ENCODE results near the gene OLA1. TPM values are rescaled to one million over a fixed set of nuclear protein-coding genes. Genes with fewer than 3 reads are reported as not detected.
"Not testable (repeated sequence)": the region's sequence is repeated elsewhere in the genome, so short reads cannot be mapped to it uniquely, and the experiment has no call there.

Gene OLA1
- total RNA-seq (2014; rRNA removed; shearing (Covaris generic); ENCODE audit: low replicate concordance): 126 and 134 TPM in 2 replicates

DNA sequence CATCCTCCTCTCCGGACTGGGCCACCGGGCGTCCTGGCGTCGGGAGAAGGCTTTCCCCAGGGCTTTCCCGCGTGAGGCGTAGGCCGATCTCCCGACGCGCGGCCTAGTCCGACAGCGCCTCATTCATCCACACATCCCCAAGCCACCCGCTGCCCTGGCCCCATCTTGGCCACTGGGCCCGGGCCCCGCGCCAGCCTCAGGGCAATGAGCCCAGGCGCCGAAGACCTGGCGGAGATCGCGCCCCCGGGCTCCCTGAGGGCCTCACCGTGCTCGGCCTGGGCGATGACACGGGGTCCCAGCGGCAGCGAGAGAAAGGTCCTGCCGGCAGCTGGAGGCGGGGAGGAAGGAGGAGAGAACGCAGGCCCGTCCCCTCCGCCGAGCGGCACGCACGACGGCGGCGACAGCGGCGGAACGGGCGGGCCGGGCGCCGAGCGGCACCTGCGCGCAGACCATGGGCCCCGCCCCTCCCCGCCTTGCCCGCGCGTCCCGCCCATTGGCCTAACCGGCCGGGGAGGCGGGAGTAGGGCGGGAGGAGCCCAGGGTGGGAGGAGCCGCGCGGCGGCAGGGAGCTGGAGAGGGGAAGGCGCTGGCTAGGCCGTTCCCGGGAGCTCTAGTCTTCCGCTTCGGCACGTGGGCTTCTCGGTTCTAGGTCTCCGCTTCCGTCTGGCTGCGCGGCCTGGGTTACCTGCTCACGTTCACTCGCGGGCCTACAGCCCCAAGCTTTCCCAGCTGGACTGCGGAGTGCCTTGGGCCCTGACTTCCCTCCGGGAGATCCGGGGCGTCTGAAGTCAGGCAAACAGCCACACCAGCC, at the start of gene OLA1:
OLA1 (minus strand) TSS at position 346 of the 811 bp plus-strand sequence. CDS start 1,717 bp downstream, outside the sequence.
- H3K9me3 ChIP-seq (ENCODE audit: low read length): no peaks in the 10 kb centered on the region
- H3K79me2 ChIP-seq (ENCODE audit: low read length): peaks cover 47% of the 10 kb centered on the region
- H3K27me3 ChIP-seq (ENCODE audit: low read length): no peaks in the 10 kb centered on the region
- peak within 1 kb of the TSS; percentile 76 for H3K4me2 ChIP-seq (ENCODE audit: low read depth, low read length, poor library complexity, severe bottlenecking)
- peak within 1 kb of the TSS; percentile 93 for H3K9ac ChIP-seq (ENCODE audit: low read length)
- no peaks in the 10 kb centered on the region for H4K20me1 ChIP-seq (ENCODE audit: insufficient read depth, low read depth, low read length)
- peak within 1 kb of the TSS; percentile 29 for H2AFZ ChIP-seq (ENCODE audit: low read length)
- peaks cover 18% of the 10 kb centered on the region; the same call in 1 of the 2 replicates for H3K36me3 ChIP-seq (ENCODE audit: insufficient read depth, low read length)
- peaks cover 23% of the 10 kb centered on the region for H3K4me1 ChIP-seq (ENCODE audit: low read length)
- peak; percentile 98 for DNase-seq
- no peaks in the 10 kb centered on the region for H3K9me2 ChIP-seq (replicated peaks; ENCODE audit: insufficient read depth, low read length)
- H3K27ac ChIP-seq (ENCODE audit: low read length): peak within 1 kb of the TSS; percentile 65
- peak within 1 kb of the TSS; percentile 91 for H3K4me3 ChIP-seq (ENCODE audit: low read length)

DNA sequence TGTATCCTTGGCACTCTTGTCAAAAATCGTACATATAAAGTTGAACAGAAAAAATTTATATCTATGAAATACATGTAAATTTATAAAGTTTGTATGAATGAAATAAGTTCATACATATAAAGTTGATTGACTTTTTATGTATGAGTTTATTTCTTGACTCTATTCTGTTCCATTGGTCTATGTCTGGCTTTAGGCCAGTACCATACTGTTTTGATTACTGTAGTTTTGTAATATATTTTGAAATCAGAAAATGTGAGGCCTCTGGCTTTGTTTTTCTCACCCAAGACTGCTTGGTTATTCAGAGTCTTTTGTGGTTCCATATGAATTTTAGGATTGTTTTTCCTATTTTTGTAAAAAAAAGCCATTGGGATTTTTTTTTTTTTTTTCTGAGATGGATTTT, 44.6 kb upstream of the OLA1 start:
- no peaks in the 10 kb centered on the region for H3K36me3 ChIP-seq (ENCODE audit: insufficient read depth, low read length)
- no peaks in the 10 kb centered on the region for H3K79me2 ChIP-seq (ENCODE audit: low read length)
- H3K9me2 ChIP-seq (replicated peaks; ENCODE audit: insufficient read depth, low read length): no peaks in the 10 kb centered on the region

DNA sequence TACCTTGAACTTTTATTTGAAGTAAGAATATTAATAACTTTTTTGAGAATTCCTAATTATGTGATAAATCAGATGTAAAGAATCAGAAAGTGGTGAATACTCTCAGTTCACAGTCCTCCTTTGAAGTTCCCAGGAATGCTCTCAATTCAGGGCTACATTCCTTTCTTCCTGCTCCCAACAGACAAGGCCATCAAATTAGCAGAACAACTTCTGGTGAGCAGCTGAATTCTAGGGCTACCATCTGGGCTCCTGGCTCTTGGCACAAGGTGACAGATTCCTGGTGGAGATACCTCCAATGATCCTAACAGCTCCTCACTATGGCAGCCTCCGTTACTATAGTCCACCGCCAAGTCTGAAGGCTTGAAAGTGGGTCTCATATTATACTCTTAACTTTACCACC, 37.8 kb upstream of the OLA1 start:
- Histone ChIP-seq H3K4me3 (ENCODE audit: low read length) (no peak overlapping the region), H3K27ac (ENCODE audit: low read length) (no peak overlapping the region), H4K20me1 (ENCODE audit: insufficient read depth, low read depth, low read length) (no peaks in the 10 kb centered on the region), H3K36me3 (ENCODE audit: insufficient read depth, low read length) (no peaks in the 10 kb centered on the region), H2AFZ (ENCODE audit: low read length) (no peak overlapping the region), H3K4me2 (ENCODE audit: low read depth, low read length, poor library complexity, severe bottlenecking) (no peak overlapping the region), H3K9me2 (replicated peaks; ENCODE audit: insufficient read depth, low read length) (no peaks in the 10 kb centered on the region), H3K4me1 (ENCODE audit: low read length) (no peaks in the 10 kb centered on the region), H3K79me2 (ENCODE audit: low read length) (no peaks in the 10 kb centered on the region), H3K9me3 (ENCODE audit: low read length) (no peaks in the 10 kb centered on the region), H3K27me3 (ENCODE audit: low read length) (no peaks in the 10 kb centered on the region), H3K9ac (ENCODE audit: low read length) (no peak overlapping the region)
- no peak for DNase-seq

More for the DNA sequence above, 44.6 kb upstream of the OLA1 start:
- Histone ChIP-seq H3K9ac (ENCODE audit: low read length) (no peak overlapping the region), H3K4me1 (ENCODE audit: low read length) (no peaks in the 10 kb centered on the region), H4K20me1 (ENCODE audit: insufficient read depth, low read depth, low read length) (no peaks in the 10 kb centered on the region), H3K4me3 (ENCODE audit: low read length) (no peak overlapping the region), H3K4me2 (ENCODE audit: low read depth, low read length, poor library complexity, severe bottlenecking) (no peak overlapping the region), H3K9me3 (ENCODE audit: low read length) (no peaks in the 10 kb centered on the region), H2AFZ (ENCODE audit: low read length) (no peak overlapping the region), H3K27ac (ENCODE audit: low read length) (no peak overlapping the region), H3K27me3 (ENCODE audit: low read length) (no peaks in the 10 kb centered on the region)
- DNase-seq: no peak

DNA sequence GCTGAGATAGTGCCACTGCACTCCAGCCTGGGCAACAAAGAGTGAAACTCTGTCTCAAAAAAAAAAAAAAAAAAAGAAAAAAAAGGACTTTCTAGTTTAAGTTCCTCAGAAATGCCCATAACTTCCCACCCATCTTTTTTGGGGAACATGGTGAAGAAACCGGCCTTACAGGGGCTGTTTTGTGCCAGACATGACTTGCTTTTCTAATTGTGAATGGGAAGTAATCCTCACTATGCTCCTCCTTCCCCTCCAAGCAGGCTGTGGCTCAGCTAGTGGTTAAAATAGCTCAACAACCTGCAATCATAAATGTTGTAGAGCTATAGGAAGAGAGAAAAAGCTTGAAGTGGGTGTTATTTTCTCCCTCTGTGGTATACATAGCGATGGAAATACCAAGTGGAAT, 34.1 kb upstream of the OLA1 start:
- no peaks in the 10 kb centered on the region for H3K27me3 ChIP-seq (ENCODE audit: low read length)
- H3K4me2 ChIP-seq (ENCODE audit: low read depth, low read length, poor library complexity, severe bottlenecking): no peak overlapping the region
- H3K9me2 ChIP-seq (replicated peaks; ENCODE audit: insufficient read depth, low read length): no peaks in the 10 kb centered on the region
- H3K9me3 ChIP-seq (ENCODE audit: low read length): no peaks in the 10 kb centered on the region
- H3K9ac ChIP-seq (ENCODE audit: low read length): no peak overlapping the region
- no peak overlapping the region for H3K27ac ChIP-seq (ENCODE audit: low read length)
- H3K36me3 ChIP-seq (ENCODE audit: insufficient read depth, low read length): no peaks in the 10 kb centered on the region
- H3K79me2 ChIP-seq (ENCODE audit: low read length): no peaks in the 10 kb centered on the region
- no peaks in the 10 kb centered on the region for H3K4me1 ChIP-seq (ENCODE audit: low read length)
- no peak overlapping the region for H2AFZ ChIP-seq (ENCODE audit: low read length)
- H3K4me3 ChIP-seq (ENCODE audit: low read length): no peak overlapping the region
- H4K20me1 ChIP-seq (ENCODE audit: insufficient read depth, low read depth, low read length): no peaks in the 10 kb centered on the region
- no peak for DNase-seq

DNA sequence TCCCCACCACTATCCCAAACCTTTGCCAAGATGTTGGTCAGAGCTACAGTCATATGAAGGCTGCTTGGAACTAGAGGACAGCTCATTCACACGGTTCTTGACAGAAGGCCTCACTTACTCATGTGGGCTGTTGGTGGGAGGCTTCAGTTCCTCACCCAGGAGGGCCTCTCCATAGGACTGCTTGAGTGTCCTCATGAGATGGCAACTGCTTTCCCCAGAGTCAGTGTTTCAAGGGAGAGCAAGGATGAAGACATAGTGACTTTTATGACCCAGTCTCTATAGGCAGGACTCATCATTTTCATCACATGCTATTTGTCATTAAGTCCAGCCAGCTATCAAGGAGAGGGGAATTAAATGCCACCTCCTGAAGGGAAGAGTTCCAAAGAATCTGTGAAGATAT, 33.4 kb upstream of the OLA1 start:
- Histone ChIP-seq H3K9me3 (ENCODE audit: low read length) (no peaks in the 10 kb centered on the region), H3K79me2 (ENCODE audit: low read length) (no peaks in the 10 kb centered on the region), H3K4me1 (ENCODE audit: low read length) (no peaks in the 10 kb centered on the region), H3K36me3 (ENCODE audit: insufficient read depth, low read length) (no peaks in the 10 kb centered on the region), H3K9me2 (replicated peaks; ENCODE audit: insufficient read depth, low read length) (no peaks in the 10 kb centered on the region), H2AFZ (ENCODE audit: low read length) (no peak overlapping the region), H3K9ac (ENCODE audit: low read length) (no peak overlapping the region), H3K4me2 (ENCODE audit: low read depth, low read length, poor library complexity, severe bottlenecking) (no peak overlapping the region), H4K20me1 (ENCODE audit: insufficient read depth, low read depth, low read length) (no peaks in the 10 kb centered on the region), H3K27ac (ENCODE audit: low read length) (no peak overlapping the region), H3K27me3 (ENCODE audit: low read length) (no peaks in the 10 kb centered on the region), H3K4me3 (ENCODE audit: low read length) (no peak overlapping the region)
- DNase-seq: no peak

DNA sequence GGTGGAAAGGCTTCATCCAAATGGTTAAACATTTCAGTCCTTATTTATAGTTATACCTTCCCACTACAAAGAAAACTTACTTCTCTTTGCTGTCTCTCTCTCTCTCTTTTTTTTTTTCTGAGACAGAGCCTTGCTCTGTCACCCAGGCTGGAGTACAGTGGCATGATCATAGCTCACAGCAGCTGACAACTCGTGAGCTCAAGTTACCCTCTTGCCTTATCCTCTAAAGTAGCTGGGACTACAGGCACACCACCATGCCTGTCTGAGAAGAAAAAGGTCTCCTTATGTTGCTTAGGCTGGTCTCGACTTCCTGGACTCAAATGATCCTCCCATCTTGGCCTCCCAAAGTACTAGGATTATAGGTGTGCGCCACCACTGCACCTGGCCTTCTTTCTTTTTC, 32.3 kb upstream of the OLA1 start:
- H3K4me3 ChIP-seq (ENCODE audit: low read length): no peak overlapping the region

DNA sequence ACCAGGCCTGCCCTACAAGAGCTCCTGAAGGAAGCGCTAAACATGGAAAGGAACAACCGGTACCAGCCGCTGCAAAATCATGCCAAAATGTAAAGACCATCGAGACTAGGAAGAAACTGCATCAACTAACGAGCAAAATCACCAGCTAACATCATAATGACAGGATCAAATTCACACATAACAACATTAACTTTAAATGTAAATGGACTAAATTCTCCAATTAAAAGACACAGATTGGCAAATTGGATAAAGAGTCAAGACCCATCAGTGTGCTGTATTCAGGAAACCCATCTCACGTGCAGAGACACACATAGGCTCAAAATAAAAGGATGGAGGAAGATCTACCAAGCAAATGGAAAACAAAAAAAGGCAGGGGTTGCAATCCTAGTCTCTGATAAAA, 21.9 kb upstream of the OLA1 start:
- not testable (repeated sequence) for H3K9me3 ChIP-seq (ENCODE audit: low read length); H4K20me1 ChIP-seq (ENCODE audit: insufficient read depth, low read depth, low read length); H3K79me2 ChIP-seq (ENCODE audit: low read length); H3K4me2 ChIP-seq (ENCODE audit: low read depth, low read length, poor library complexity, severe bottlenecking); H3K9ac ChIP-seq (ENCODE audit: low read length); H2AFZ ChIP-seq (ENCODE audit: low read length); H3K4me1 ChIP-seq (ENCODE audit: low read length); H3K4me3 ChIP-seq (ENCODE audit: low read length); H3K27me3 ChIP-seq (ENCODE audit: low read length); H3K36me3 ChIP-seq (ENCODE audit: insufficient read depth, low read length); H3K27ac ChIP-seq (ENCODE audit: low read length); H3K9me2 ChIP-seq (replicated peaks; ENCODE audit: insufficient read depth, low read length); DNase-seq

More for the DNA sequence above, 32.3 kb upstream of the OLA1 start:
- no peak overlapping the region for H3K9ac ChIP-seq (ENCODE audit: low read length)
- H3K27ac ChIP-seq (ENCODE audit: low read length): no peak overlapping the region
- H3K4me1 ChIP-seq (ENCODE audit: low read length): no peaks in the 10 kb centered on the region
- H3K36me3 ChIP-seq (ENCODE audit: insufficient read depth, low read length): no peaks in the 10 kb centered on the region
- no peak overlapping the region for H3K4me2 ChIP-seq (ENCODE audit: low read depth, low read length, poor library complexity, severe bottlenecking)
- H3K79me2 ChIP-seq (ENCODE audit: low read length): no peaks in the 10 kb centered on the region
- H3K9me3 ChIP-seq (ENCODE audit: low read length): no peaks in the 10 kb centered on the region
- no peaks in the 10 kb centered on the region for H4K20me1 ChIP-seq (ENCODE audit: insufficient read depth, low read depth, low read length)
- no peaks in the 10 kb centered on the region for H3K9me2 ChIP-seq (replicated peaks; ENCODE audit: insufficient read depth, low read length)
- no peaks in the 10 kb centered on the region for H3K27me3 ChIP-seq (ENCODE audit: low read length)
- H2AFZ ChIP-seq (ENCODE audit: low read length): no peak overlapping the region
- no peak for DNase-seq

DNA sequence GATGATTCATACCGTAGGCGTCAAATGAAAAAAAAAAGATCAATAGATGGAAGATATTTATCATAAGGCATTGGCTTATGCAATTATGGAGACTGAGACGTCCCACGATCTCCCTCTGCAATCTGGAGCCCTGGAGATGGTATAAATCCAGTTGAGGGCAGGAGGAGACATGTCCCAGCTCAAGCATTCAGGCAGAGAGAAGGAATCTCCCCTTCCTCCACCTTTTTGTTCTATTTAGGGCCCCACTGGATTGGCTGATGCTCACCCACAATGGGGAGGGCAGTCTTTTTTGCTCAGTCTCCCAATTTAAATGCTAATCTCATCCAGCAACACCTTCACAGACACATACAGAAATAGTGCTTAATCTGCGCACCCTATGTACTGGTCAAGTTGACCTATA, 18.0 kb upstream of the OLA1 start:
- no peak overlapping the region for H3K4me3 ChIP-seq (ENCODE audit: low read length)
- H3K27ac ChIP-seq (ENCODE audit: low read length): no peak overlapping the region
- no peak overlapping the region for H2AFZ ChIP-seq (ENCODE audit: low read length)
- no peak overlapping the region for H3K4me2 ChIP-seq (ENCODE audit: low read depth, low read length, poor library complexity, severe bottlenecking)
- H3K27me3 ChIP-seq (ENCODE audit: low read length): no peaks in the 10 kb centered on the region
- no peak overlapping the region for H3K9ac ChIP-seq (ENCODE audit: low read length)
- H3K79me2 ChIP-seq (ENCODE audit: low read length): no peaks in the 10 kb centered on the region
- no peaks in the 10 kb centered on the region for H4K20me1 ChIP-seq (ENCODE audit: insufficient read depth, low read depth, low read length)
- DNase-seq: no peak
- H3K36me3 ChIP-seq (ENCODE audit: insufficient read depth, low read length): no peaks in the 10 kb centered on the region
- H3K9me2 ChIP-seq (replicated peaks; ENCODE audit: insufficient read depth, low read length): no peaks in the 10 kb centered on the region
- no peaks in the 10 kb centered on the region for H3K4me1 ChIP-seq (ENCODE audit: low read length)
- H3K9me3 ChIP-seq (ENCODE audit: low read length): no peaks in the 10 kb centered on the region

Data from Karpas-422 (cell line).